Heart left ventricle (tissue), 16 donors: ENCODE results near the gene MAP1LC3A. TPM values are rescaled to one million over a fixed set of nuclear protein-coding genes. Genes with fewer than 3 reads are reported as not detected.
"Not testable (repeated sequence)": the region's sequence is repeated elsewhere in the genome, so short reads cannot be mapped to it uniquely, and the experiment has no call there.

Experiments
- ATAC-seq, 4 donors: fragments of 200-7000 bp; cut with Tn5 transposase; one replicate each; pipeline ENCODE4 v1.9.1; 2020 to 2022; ENCODE audit warnings: moderate library complexity in 4 of 4, mild to moderate bottlenecking in 3 of 4, moderate number of reproducible peaks in 1 of 4
- DNase-seq, 5 donors: peaks; one replicate each; pipeline ENCODE4 v3.0.0-alpha.2; 2020
- H3K27ac ChIP-seq, 12 donors: fragments of 200-600 bp; sonication (generic) in 4 of 12; one replicate each; pipeline versions ENCODE4 v1.5.0 to v1.8.0; 2016 to 2022; ENCODE audit warnings: mild to moderate bottlenecking in 2 of 12
- H3K27me3 ChIP-seq, 9 donors: fragments of 200-600 bp; sonication (generic) in 2 of 9; one replicate each; pipeline versions ENCODE4 v1.5.1 to v1.8.0; 2016 to 2022; ENCODE audit warnings: mild to moderate bottlenecking in 3 of 9
- H3K36me3 ChIP-seq, 9 donors: fragments of 200-600 bp; sonication (generic) in 2 of 9; one replicate each; pipeline versions ENCODE4 v1.5.0 to v1.8.0; 2018 to 2022; ENCODE audit warnings: mild to moderate bottlenecking in 2 of 9
- H3K4me1 ChIP-seq, 12 donors: fragments of 200-600 bp; sonication (generic) in 4 of 12; one replicate each; pipeline versions ENCODE4 v1.5.0 to v1.8.0; 2016 to 2022; ENCODE audit warnings: mild to moderate bottlenecking in 3 of 12
- H3K4me3 ChIP-seq, 12 donors: fragments of 200-600 bp; sonication (generic) in 4 of 12; one replicate each; pipeline versions ENCODE4 v1.5.0 to v1.8.0; 2017 to 2022; ENCODE audit warnings: mild to moderate bottlenecking in 9 of 12, moderate library complexity in 4 of 12
- H3K9me3 ChIP-seq, 12 donors: fragments of 200-600 bp; sonication (generic) in 4 of 12; one replicate each; pipeline versions ENCODE4 v1.5.0 to v1.8.0; 2016 to 2022; ENCODE audit warnings: mild to moderate bottlenecking in 1 of 12
- CTCF ChIP-seq, 12 donors: fragments of 200-600 bp; sonication (generic) in 4 of 12; IDR thresholded peaks; one replicate each; pipeline versions ENCODE4 v1.5.0 to v1.8.0; 2018 to 2022; ENCODE audit warnings: antibody characterized with exemption in 12 of 12, mild to moderate bottlenecking in 5 of 12
- POLR2A ChIP-seq, 2 donors: fragments of 450-650 bp; IDR thresholded peaks; one replicate each; pipeline ENCODE4 v1.6.1; 2017; ENCODE audit warnings: antibody characterized with exemption in 2 of 2, mild to moderate bottlenecking in 2 of 2, moderate library complexity in 2 of 2
- WGBS, 4 donors: extraction: QIAGEN DNeasy Blood & Tissue Kit in 2 of 4; methylation state at CpG; one replicate each; pipeline versions ENCODE4 v1.1.5 to v1.1.7; 2013 to 2018; 5-methylcytosine and 5-hydroxymethylcytosine counted together
- intact Hi-C, 10 donors: fragments of 100-400 bp; cut with DNase I; formaldehyde crosslinking; loops; one replicate each; pipeline versions ENCODE4 v1.11.1 to v1.14.2; 2022
- polyA plus RNA-seq, 2 donors: library from polyadenylated mRNA; stranded (reverse); fragments of 200-250 nt; gene quantifications; one replicate each; pipeline ENCODE4 v1.2.3, GENCODE V29; 2013
- total RNA-seq, 9 donors: library from RNA; depleted of rRNA in 2 of 9; stranded (reverse); fragments of >200 nt in 2 of 9; fragmentation: NEBNext Ultra II Directional in 3 of 9; extraction: Animal tissue kit (Norgen Biotek cat#: 25700) in 3 of 9; gene quantifications; one replicate each; pipeline versions ENCODE4 v1.1.0 to v1.2.4, GENCODE V29; 2016 to 2023
- donor health status: ischemic (EF 13 %, LVEDD 7.1; RV severe dilation, severe dysfunction).
- donor health status: healthy with polysubstance abuse.
- donor health status: DM: no; HTN: yes; CAD: no.
- donor health status: DM: no; HTN: no; CAD: no.
- donor health status: ischemic (EF 25% LVEDD 6.9; RV normal size, moderate dysfunction).
- donor health status: ischemic (EF 25% LVEDD 5.7; RV mildly dilated, moderate dysfunction).
- donor health status: healthy.
- donor health status: DM: yes; HTN: yes; CAD: no.
- donor health status: ischemic (EF 35%, LVEDD 5.7; RV mildly dilated, moderate dysfunction).
- donor health status: nonischemic (EF 11% LVEDD 7.7; RV severe dilation, severe dysfunction).
- donor health status: DM: yes; HTN: yes; CAD: no.
- donor health status: PGD.
- donor health status: ischemic (EF 29% LVEDD 5.4; RV normal size, mild dysfunction).
- donor health status: nonischemic (EF 23%, LVEDD 6.1; RV moderate dilation, normal function).

The MAP1LC3A gene
- total and polyA plus RNA-seq, 11 donors = 42.8 to 212 (median 88.6) TPM

GRCh38 chr20:34512266-34512954 lies 46.1 kb upstream of the MAP1LC3A start:
- intact Hi-C loops = loop anchor here in 1 of 10 donors (10.0 kb wide), 1 partner anchor 198 kb away; no protein-coding TSS in a partner anchor
- H3K27me3 ChIP-seq = no peaks in the 10 kb centered on the region
- peaks cover 0 to 30% (median 12%) of the 10 kb centered on the region in 12 donors for H3K4me1 ChIP-seq
- peak overlapping the region in 1 of 12 donors; percentile 6 for H3K27ac ChIP-seq
- H3K9me3 ChIP-seq = no peaks in the 10 kb centered on the region
- H3K4me3 ChIP-seq = no peak overlapping the region
- ATAC-seq = no peak
- 91 to 94% (median 92%) methylated on average over 4 of the region's 4 CpGs for WGBS, 4 donors
- DNase-seq = no peak
- H3K36me3 ChIP-seq = peaks cover 0 to 48% (median 32%) of the 10 kb centered on the region in 9 donors
- TF ChIP-seq CTCF (IDR thresholded peaks at IDR 0.05) (no peak), POLR2A (IDR thresholded peaks at IDR 0.05) (no peak)

DNA sequence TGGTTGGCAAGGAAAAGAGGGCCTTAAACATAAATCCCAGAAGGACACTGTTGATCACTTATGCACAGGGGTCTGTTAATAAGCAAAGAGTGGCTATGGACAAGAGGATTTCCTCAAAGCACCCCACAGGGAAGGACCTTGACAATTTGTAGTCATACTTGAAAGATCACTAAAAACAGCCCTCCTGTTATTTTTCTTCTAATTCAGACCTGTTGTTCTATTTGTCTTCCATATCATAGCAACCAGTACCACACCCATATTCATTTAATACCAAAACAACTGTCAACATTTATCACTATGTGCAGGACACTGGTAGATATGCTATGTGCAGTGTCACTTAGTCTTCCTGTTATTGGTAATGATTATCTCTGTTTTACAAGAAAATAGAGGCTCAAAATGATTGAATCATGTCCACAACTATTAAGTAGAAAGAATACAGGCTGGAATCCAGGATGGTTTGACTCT lies 45.5 kb upstream of the MAP1LC3A start:
- peaks cover 0 to 42% (median 26%) of the 10 kb centered on the region in 9 donors for H3K36me3 ChIP-seq
- H3K9me3 ChIP-seq = no peaks in the 10 kb centered on the region
- H3K27me3 ChIP-seq = no peaks in the 10 kb centered on the region
- no peak for DNase-seq
- H3K4me1 ChIP-seq = peaks cover 0 to 36% (median 17%) of the 10 kb centered on the region in 12 donors
- H3K27ac ChIP-seq = no peak overlapping the region
- no peak overlapping the region for H3K4me3 ChIP-seq
- no peak for ATAC-seq
- intact Hi-C loops = loop anchor here in 1 of 10 donors (10.0 kb wide), 1 partner anchor 198 kb away; no protein-coding TSS in a partner anchor
- TF ChIP-seq CTCF (IDR thresholded peaks at IDR 0.05) (no peak), POLR2A (IDR thresholded peaks at IDR 0.05) (no peak)

- DNase-seq, H3K4me3 ChIP-seq, H3K9me3 ChIP-seq, H3K27me3 ChIP-seq, ATAC-seq, H3K27ac ChIP-seq: not testable (repeated sequence)
- 87 to 92% (median 88%) methylated on average over 17 of the region's 17 CpGs for WGBS, 4 donors
- H3K4me1 ChIP-seq = peaks cover 0 to 44% (median 24%) of the 10 kb centered on the region in 12 donors
- intact Hi-C loops = loop anchor here in 1 of 10 donors (10.0 kb wide), 1 partner anchor 199 kb away; no protein-coding TSS in a partner anchor
- H3K36me3 ChIP-seq = peaks cover 0 to 35% (median 16%) of the 10 kb centered on the region in 9 donors
Measured at GRCh38 chr20:34514034-34514433, 44.5 kb upstream of the MAP1LC3A start.

DNA sequence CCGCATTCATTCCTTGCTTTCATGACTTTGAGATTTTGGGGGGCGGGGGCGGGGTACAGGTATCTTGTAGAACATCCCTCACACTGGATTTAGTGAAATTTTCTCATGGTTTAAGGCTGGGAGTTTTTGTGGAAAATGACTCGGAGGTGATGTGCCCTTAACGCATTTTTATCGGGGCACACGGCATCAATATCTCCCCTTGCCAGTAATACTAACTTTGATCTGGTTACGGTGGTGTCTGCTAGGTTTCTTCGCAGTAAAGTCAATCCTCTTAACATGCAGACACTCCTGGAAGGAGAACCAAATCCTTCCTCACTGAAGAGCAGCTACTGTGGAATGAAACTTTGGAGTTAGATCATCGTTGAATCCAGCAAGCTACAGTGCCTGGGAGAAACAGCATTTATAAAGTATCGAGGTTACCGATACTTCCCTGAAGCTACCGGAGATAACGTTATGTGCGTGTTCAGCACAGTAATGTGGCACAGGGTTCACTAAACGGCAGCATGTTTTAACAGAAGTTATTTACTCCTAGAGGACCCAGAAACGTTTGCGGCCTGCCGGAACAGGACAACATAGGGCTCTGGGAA lies 43.5 kb upstream of the MAP1LC3A start:
- TF ChIP-seq CTCF (IDR thresholded peaks at IDR 0.05) = no peak
- TF ChIP-seq POLR2A (IDR thresholded peaks at IDR 0.05) = no peak
- WGBS, 4 donors = 30 to 47% (median 37%) methylated on average over 19 of the region's 19 CpGs
- intact Hi-C loops = loop anchor here in 2 of 10 donors (5.0 to 10.0 kb wide), 2 partner anchors 200 to 203 kb away; no protein-coding TSS in a partner anchor

More for the DNA sequence above, 43.5 kb upstream of the MAP1LC3A start:
- DNase-seq (no peak), ATAC-seq (no peak)
- peaks cover 0 to 48% (median 25%) of the 10 kb centered on the region in 12 donors for H3K4me1 ChIP-seq
- peak overlapping the region in 11 of 12 donors; percentile 20 to 99 (median 95) for H3K27ac ChIP-seq
- no peaks in the 10 kb centered on the region for H3K9me3 ChIP-seq
- peaks cover 0 to 35% (median 15%) of the 10 kb centered on the region in 9 donors for H3K36me3 ChIP-seq
- peak overlapping the region; percentile 56 to 95 (median 80) for H3K4me3 ChIP-seq
- no peaks in the 10 kb centered on the region for H3K27me3 ChIP-seq
